ENCODE measurements around the gene HBZ. TPM values are rescaled to one million over a fixed set of nuclear protein-coding genes. Genes with fewer than 3 reads are reported as not detected.

The HBZ gene
- total and polyA plus RNA-seq, 2 experiments from 2014 or later, result 0.28 TPM; not detected in 1

GRCh38 chr16:191831-192230, 39.4 kb downstream of the HBZ start:
- no peak for DNase-seq (ENCODE audit: low spot score)
- Histone ChIP-seq H3K9me2 (replicated peaks; ENCODE audit: insufficient read depth) (no peaks in the 10 kb centered on the region), H3K27me3 (no peaks in the 10 kb centered on the region), H3K4me2 (no peak overlapping the region), H3K9me3 (ENCODE audit: low read depth) (no peaks in the 10 kb centered on the region), H3K4me3 (no peak overlapping the region), H2AFZ (no peak overlapping the region), H4K20me1 (ENCODE audit: insufficient read depth, poor library complexity, severe bottlenecking) (peaks cover 10% of the 10 kb centered on the region), H3K36me3 (replicated peaks; ENCODE audit: insufficient read depth, low read depth) (no peaks in the 10 kb centered on the region), H3K27ac (no peak overlapping the region), H3K79me2 (peaks cover 2% of the 10 kb centered on the region), H3K4me1 (ENCODE audit: insufficient read depth) (no peaks in the 10 kb centered on the region)
- TF ChIP-seq, protein P1, sequence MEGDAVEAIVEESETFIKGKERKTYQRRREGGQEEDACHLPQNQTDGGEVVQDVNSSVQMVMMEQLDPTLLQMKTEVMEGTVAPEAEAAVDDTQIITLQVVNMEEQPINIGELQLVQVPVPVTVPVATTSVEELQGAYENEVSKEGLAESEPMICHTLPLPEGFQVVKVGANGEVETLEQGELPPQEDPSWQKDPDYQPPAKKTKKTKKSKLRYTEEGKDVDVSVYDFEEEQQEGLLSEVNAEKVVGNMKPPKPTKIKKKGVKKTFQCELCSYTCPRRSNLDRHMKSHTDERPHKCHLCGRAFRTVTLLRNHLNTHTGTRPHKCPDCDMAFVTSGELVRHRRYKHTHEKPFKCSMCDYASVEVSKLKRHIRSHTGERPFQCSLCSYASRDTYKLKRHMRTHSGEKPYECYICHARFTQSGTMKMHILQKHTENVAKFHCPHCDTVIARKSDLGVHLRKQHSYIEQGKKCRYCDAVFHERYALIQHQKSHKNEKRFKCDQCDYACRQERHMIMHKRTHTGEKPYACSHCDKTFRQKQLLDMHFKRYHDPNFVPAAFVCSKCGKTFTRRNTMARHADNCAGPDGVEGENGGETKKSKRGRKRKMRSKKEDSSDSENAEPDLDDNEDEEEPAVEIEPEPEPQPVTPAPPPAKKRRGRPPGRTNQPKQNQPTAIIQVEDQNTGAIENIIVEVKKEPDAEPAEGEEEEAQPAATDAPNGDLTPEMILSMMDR (IDR thresholded peaks at IDR 0.05; ENCODE audit: poor library complexity), result no peak
- TF ChIP-seq EZH2phosphoT487 (IDR thresholded peaks at IDR 0.05; ENCODE audit: low read depth, severe bottlenecking, unreplicated experiment) (no peak), EZH2 (IDR thresholded peaks at IDR 0.05; ENCODE audit: borderline replicate concordance) (no peak)
- WGBS (ENCODE audit: low lambda C conversion rate, missing lambda C conversion rate), result 91% methylated on average over 4 of the region's 4 CpGs

GRCh38 chr16:192686-193085, 40.2 kb downstream of the HBZ start:
- Histone ChIP-seq H3K4me2 (no peak overlapping the region), H2AFZ (no peak overlapping the region), H3K27me3 (no peaks in the 10 kb centered on the region), H3K4me1 (ENCODE audit: insufficient read depth) (no peaks in the 10 kb centered on the region), H3K9me2 (replicated peaks; ENCODE audit: insufficient read depth) (no peaks in the 10 kb centered on the region), H3K4me3 (no peak overlapping the region), H3K27ac (no peak overlapping the region), H3K36me3 (replicated peaks; ENCODE audit: insufficient read depth, low read depth) (no peaks in the 10 kb centered on the region), H3K9me3 (ENCODE audit: low read depth) (no peaks in the 10 kb centered on the region), H4K20me1 (ENCODE audit: insufficient read depth, poor library complexity, severe bottlenecking) (peaks cover 10% of the 10 kb centered on the region), H3K79me2 (peaks cover 5% of the 10 kb centered on the region)
- TF ChIP-seq EZH2 (IDR thresholded peaks at IDR 0.05; ENCODE audit: borderline replicate concordance), result no peak
- TF ChIP-seq, protein P1 (IDR thresholded peaks at IDR 0.05; ENCODE audit: poor library complexity), result no peak
- no peak for TF ChIP-seq EZH2phosphoT487 (IDR thresholded peaks at IDR 0.05; ENCODE audit: low read depth, severe bottlenecking, unreplicated experiment)
- no peak for DNase-seq (ENCODE audit: low spot score)
- WGBS (ENCODE audit: low lambda C conversion rate, missing lambda C conversion rate), result 95% methylated on average over 11 of the region's 11 CpGs

DNA sequence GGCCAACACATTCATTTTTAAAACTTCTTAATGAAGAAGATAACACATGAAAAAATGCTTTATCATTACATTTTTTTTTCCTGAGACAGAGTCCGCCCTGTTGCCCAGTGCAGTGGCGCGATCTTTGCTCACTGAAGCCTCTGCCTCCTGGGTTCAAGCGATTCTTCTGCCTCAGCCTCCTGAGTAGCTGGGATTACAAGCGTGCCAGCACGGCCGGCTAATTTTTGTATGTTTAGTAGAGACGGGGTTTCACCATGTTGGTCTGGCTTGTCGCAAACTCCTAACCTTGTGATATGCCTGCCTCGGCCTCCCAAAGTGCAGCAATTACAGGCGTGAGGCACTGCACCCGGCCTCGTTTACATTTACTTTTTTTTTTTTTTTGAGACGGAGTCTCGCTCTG, 41.0 kb downstream of the HBZ start:
- DNase-seq (ENCODE audit: low spot score), result no peak
- Histone ChIP-seq H3K4me2 (no peak overlapping the region), H3K4me3 (no peak overlapping the region), H3K9me2 (replicated peaks; ENCODE audit: insufficient read depth) (no peaks in the 10 kb centered on the region), H3K9me3 (ENCODE audit: low read depth) (no peaks in the 10 kb centered on the region), H4K20me1 (ENCODE audit: insufficient read depth, poor library complexity, severe bottlenecking) (peaks cover 10% of the 10 kb centered on the region), H3K27ac (no peak overlapping the region), H3K4me1 (ENCODE audit: insufficient read depth) (no peaks in the 10 kb centered on the region), H3K36me3 (replicated peaks; ENCODE audit: insufficient read depth, low read depth) (no peaks in the 10 kb centered on the region), H3K27me3 (no peaks in the 10 kb centered on the region), H2AFZ (no peak overlapping the region), H3K79me2 (peaks cover 5% of the 10 kb centered on the region)
- no peak for TF ChIP-seq EZH2 (IDR thresholded peaks at IDR 0.05; ENCODE audit: borderline replicate concordance)
- TF ChIP-seq EZH2phosphoT487 (IDR thresholded peaks at IDR 0.05; ENCODE audit: low read depth, severe bottlenecking, unreplicated experiment), result no peak
- TF ChIP-seq, protein P1 (IDR thresholded peaks at IDR 0.05; ENCODE audit: poor library complexity), result no peak
- WGBS (ENCODE audit: low lambda C conversion rate, missing lambda C conversion rate), result 96% methylated on average over 15 of the region's 15 CpGs

DNA sequence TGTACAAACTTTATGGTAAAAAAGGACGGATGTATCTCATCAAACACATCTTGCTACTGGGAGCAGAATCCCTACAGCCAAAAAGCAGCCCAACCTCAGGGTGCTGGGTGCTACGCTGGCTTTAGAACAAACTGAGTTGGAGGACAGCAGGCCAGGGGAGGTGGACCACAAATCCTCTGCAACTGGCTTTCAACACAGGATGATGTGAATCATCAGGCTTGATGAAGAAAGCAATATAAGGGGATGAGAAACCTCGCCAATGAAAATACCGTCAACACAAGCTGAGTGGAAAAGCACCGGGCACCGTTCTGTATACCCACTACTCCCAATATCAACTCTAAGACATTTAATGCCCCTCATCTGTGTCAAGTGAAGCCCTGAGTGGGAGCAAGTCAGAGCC, 42.1 kb downstream of the HBZ start:
- no peak overlapping the region for H2AFZ ChIP-seq
- peaks cover 10% of the 10 kb centered on the region for H4K20me1 ChIP-seq (ENCODE audit: insufficient read depth, poor library complexity, severe bottlenecking)
- WGBS (ENCODE audit: low lambda C conversion rate, missing lambda C conversion rate), result 99% methylated on average over 6 of the region's 6 CpGs

More for the DNA sequence above, 42.1 kb downstream of the HBZ start:
- H3K36me3 ChIP-seq (replicated peaks; ENCODE audit: insufficient read depth, low read depth), result no peaks in the 10 kb centered on the region
- DNase-seq (ENCODE audit: low spot score), result no peak
- H3K4me1 ChIP-seq (ENCODE audit: insufficient read depth), result no peaks in the 10 kb centered on the region
- H3K9me2 ChIP-seq (replicated peaks; ENCODE audit: insufficient read depth), result no peaks in the 10 kb centered on the region
- H3K27me3 ChIP-seq, result no peaks in the 10 kb centered on the region
- TF ChIP-seq EZH2phosphoT487 (IDR thresholded peaks at IDR 0.05; ENCODE audit: low read depth, severe bottlenecking, unreplicated experiment), result no peak
- TF ChIP-seq, protein P1 (IDR thresholded peaks at IDR 0.05; ENCODE audit: poor library complexity), result no peak
- TF ChIP-seq EZH2 (IDR thresholded peaks at IDR 0.05; ENCODE audit: borderline replicate concordance), result no peak
- peaks cover 11% of the 10 kb centered on the region for H3K79me2 ChIP-seq
- no peak overlapping the region for H3K27ac ChIP-seq
- H3K9me3 ChIP-seq (ENCODE audit: low read depth), result no peaks in the 10 kb centered on the region
- H3K4me2 ChIP-seq, result no peak overlapping the region
- no peak overlapping the region for H3K4me3 ChIP-seq

Data from hepatocyte (in vitro differentiated cells).